Measurements from ENCODE around the gene FBXL4.
A peak's percentile ranks its signal among the peaks of the same experiment; 100 is the strongest.

The FBXL4 gene

DNA sequence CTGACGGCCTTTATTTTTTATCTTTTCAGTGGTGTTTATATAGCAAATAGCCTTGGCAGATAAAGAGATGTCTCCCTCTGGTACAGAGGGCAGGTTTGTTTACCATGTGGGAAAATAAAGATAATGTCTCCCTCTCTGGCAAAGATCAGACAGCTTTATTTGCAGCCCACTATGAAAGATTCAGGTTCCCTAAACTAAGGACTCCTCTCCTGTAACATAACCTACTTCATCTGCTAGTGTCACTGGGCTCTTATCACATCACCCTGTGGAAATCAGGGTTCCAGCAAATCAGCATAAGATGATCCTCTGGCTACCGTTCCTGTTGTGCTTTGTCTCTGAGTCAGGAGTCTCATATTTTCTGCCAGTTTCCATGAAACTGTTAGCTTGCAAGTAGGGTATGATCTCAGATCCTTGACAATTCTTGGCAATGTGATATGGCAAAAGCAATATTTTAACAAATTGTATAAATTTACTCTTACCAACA lies 3.1 kb downstream of the FBXL4 start:
- H3K4me3 ChIP-seq (ENCODE audit: low read depth in 1 of 2, low read length in 2 of 2): no peak overlapping the region
- no peak overlapping the region for H3K27ac ChIP-seq (ENCODE audit: low read length)
- H3K79me2 ChIP-seq (ENCODE audit: insufficient read depth, low read length): peaks cover 75% of the 10 kb centered on the region
- no peak for TF ChIP-seq EZH2 (IDR thresholded peaks at IDR 0.05; ENCODE audit: borderline replicate concordance, low read depth, low read length, severe bottlenecking)
- TF ChIP-seq CTCF (IDR thresholded peaks at IDR 0.05; ENCODE audit: borderline replicate concordance, extremely low read depth, low read length, poor library complexity, severe bottlenecking): no peak
- H3K27me3 ChIP-seq (ENCODE audit: insufficient read depth, low read length, poor library complexity): no peaks in the 10 kb centered on the region
- H4K20me1 ChIP-seq (ENCODE audit: insufficient read depth, low read length): peaks cover 3% of the 10 kb centered on the region; the same call in 1 of the 2 replicates
- no peak overlapping the region for H2AFZ ChIP-seq (ENCODE audit: low read depth, low read length)
- peak overlapping the region; percentile 38; the same call in 1 of the 2 replicates for H3K4me2 ChIP-seq (ENCODE audit: insufficient read depth, low read length)
- DNase-seq (no peak), ATAC-seq (ENCODE audit: insufficient read depth, low read depth) (no peak)
- H3K9me3 ChIP-seq (ENCODE audit: insufficient read depth, low read length, severe bottlenecking): peaks cover 7% of the 10 kb centered on the region
- H3K4me1 ChIP-seq (ENCODE audit: insufficient read depth, low read length): peaks cover 26% of the 10 kb centered on the region
- H3K9ac ChIP-seq (ENCODE audit: low read depth, low read length): no peak overlapping the region
- H3K36me3 ChIP-seq (ENCODE audit: insufficient read depth, low read length): peaks cover 8% of the 10 kb centered on the region; the same call in 1 of the 2 replicates

DNA sequence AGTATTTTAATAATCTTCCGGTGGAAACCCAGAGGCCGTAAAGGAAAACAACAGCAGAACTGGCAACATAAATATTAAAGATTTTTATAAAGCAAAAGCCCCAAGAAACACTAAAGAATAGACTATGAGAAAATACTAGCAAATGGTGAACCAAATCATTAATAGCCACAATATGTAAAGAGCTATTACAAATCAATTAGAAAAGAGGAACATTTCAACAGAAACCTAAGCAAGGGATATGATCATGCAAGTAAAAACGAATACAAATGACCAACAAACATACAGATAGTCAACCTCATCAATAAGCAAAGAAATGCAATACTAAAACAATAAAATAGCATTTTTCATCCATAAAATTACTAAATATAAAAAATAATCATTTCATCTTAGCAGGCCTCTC lies 3.6 kb downstream of the FBXL4 start:
- Histone ChIP-seq H3K27me3 (ENCODE audit: insufficient read depth, low read length, poor library complexity) (no peaks in the 10 kb centered on the region), H3K9ac (ENCODE audit: low read depth, low read length) (no peak overlapping the region), H3K4me2 (ENCODE audit: insufficient read depth, low read length) (peak overlapping the region; percentile 38; the same call in 1 of the 2 replicates), H3K4me1 (ENCODE audit: insufficient read depth, low read length) (peaks cover 26% of the 10 kb centered on the region), H3K4me3 (ENCODE audit: low read depth in 1 of 2, low read length in 2 of 2) (no peak overlapping the region), H3K9me3 (ENCODE audit: insufficient read depth, low read length, severe bottlenecking) (peaks cover 8% of the 10 kb centered on the region), H4K20me1 (ENCODE audit: insufficient read depth, low read length) (peaks cover 3% of the 10 kb centered on the region; the same call in 1 of the 2 replicates), H3K27ac (ENCODE audit: low read length) (no peak overlapping the region), H2AFZ (ENCODE audit: low read depth, low read length) (no peak overlapping the region), H3K79me2 (ENCODE audit: insufficient read depth, low read length) (peaks cover 79% of the 10 kb centered on the region), H3K36me3 (ENCODE audit: insufficient read depth, low read length) (peaks cover 8% of the 10 kb centered on the region; the same call in 1 of the 2 replicates)
- TF ChIP-seq CTCF (IDR thresholded peaks at IDR 0.05; ENCODE audit: borderline replicate concordance, extremely low read depth, low read length, poor library complexity, severe bottlenecking): no peak
- TF ChIP-seq EZH2 (IDR thresholded peaks at IDR 0.05; ENCODE audit: borderline replicate concordance, low read depth, low read length, severe bottlenecking): no peak
- ATAC-seq (ENCODE audit: insufficient read depth, low read depth) (no peak), DNase-seq (no peak)

GRCh38 chr6:98942263-98942803 lies 5.4 kb downstream of the FBXL4 start:
- Histone ChIP-seq H3K9me3 (ENCODE audit: insufficient read depth, low read length, severe bottlenecking) (peaks cover 8% of the 10 kb centered on the region), H2AFZ (ENCODE audit: low read depth, low read length) (no peak overlapping the region), H3K79me2 (ENCODE audit: insufficient read depth, low read length) (peaks cover 96% of the 10 kb centered on the region), H4K20me1 (ENCODE audit: insufficient read depth, low read length) (peaks cover 3% of the 10 kb centered on the region; the same call in 1 of the 2 replicates), H3K9ac (ENCODE audit: low read depth, low read length) (no peak overlapping the region), H3K27ac (ENCODE audit: low read length) (no peak overlapping the region), H3K4me3 (ENCODE audit: low read depth in 1 of 2, low read length in 2 of 2) (no peak overlapping the region), H3K4me1 (ENCODE audit: insufficient read depth, low read length) (peaks cover 32% of the 10 kb centered on the region), H3K36me3 (ENCODE audit: insufficient read depth, low read length) (peaks cover 8% of the 10 kb centered on the region; the same call in 1 of the 2 replicates), H3K27me3 (ENCODE audit: insufficient read depth, low read length, poor library complexity) (no peaks in the 10 kb centered on the region), H3K4me2 (ENCODE audit: insufficient read depth, low read length) (no peak overlapping the region)
- TF ChIP-seq CTCF (IDR thresholded peaks at IDR 0.05; ENCODE audit: borderline replicate concordance, extremely low read depth, low read length, poor library complexity, severe bottlenecking) (peak; percentile 11), EZH2 (IDR thresholded peaks at IDR 0.05; ENCODE audit: borderline replicate concordance, low read depth, low read length, severe bottlenecking) (no peak)
- DNase-seq (no peak), ATAC-seq (ENCODE audit: insufficient read depth, low read depth) (no peak)

Measured in DND-41 (cell line).